GM12878 (cell line): ENCODE measurements around the gene SEMA7A. TPM values are rescaled to one million over a fixed set of nuclear protein-coding genes. Genes with fewer than 3 reads are reported as not detected.

Experiments
- ATAC-seq: fragments of 200-7000 bp; cut with Tn5 transposase; 3 replicates; pipeline ENCODE4 v1.9.1; 2020; ENCODE audit warnings: mild to moderate bottlenecking, moderate library complexity
- BruUV-seq: library from RNA; stranded (reverse); fragments of 400-500 nt; replicated peaks from 2 replicates; lab custom pipeline; 2021; lab: Mats Ljungman, UMichigan
- CTCF ChIA-PET: fragments of 300-600 bp; sonication (Branson Sonifier 250); formaldehyde crosslinking; extraction: SDS; loops from one replicate; lab custom pipeline; 2021; ENCODE audit warnings: inconsistent platforms; lab: Yijun Ruan, JAX
- POLR2A ChIA-PET: fragments of 350-600 bp; formaldehyde crosslinking; extraction: SDS; loops from one replicate; lab custom pipeline; 2021; ENCODE audit warnings: inconsistent platforms; lab: Charles Lee
- RAD21 ChIA-PET: fragments of 300-600 bp; sonication (Branson Sonifier 250); formaldehyde crosslinking; loops from one replicate; lab custom pipeline; 2023; ENCODE audit warnings: antibody characterized with exemption; ENCODE audit not compliant: unreplicated experiment; lab: Charles Lee
- SMC1A ChIA-PET: fragments of 300-600 bp; sonication (Branson Sonifier 250); formaldehyde crosslinking; loops from one replicate; lab custom pipeline; 2023; ENCODE audit not compliant: unreplicated experiment, uncharacterized antibody; lab: Charles Lee
- DNase-seq: peaks from one replicate; pipeline ENCODE4 v3.0.0-alpha.2; 2011; ENCODE audit warnings: low read depth, low spot score
- FAIRE-seq: peaks from 3 replicates; lab custom pipeline; 2011; peaks lifted over from hg19 to GRCh38; lab: Jason Lieb, UNC
- H2AFZ ChIP-seq: 2 replicates; pipeline ENCODE4 v1.6.0; 2011; ENCODE audit warnings: low read depth, low read length, control low read depth; ENCODE audit not compliant: control insufficient read depth
- H3K27ac ChIP-seq: 2 replicates; pipeline ENCODE4 v1.5.1; 2011; ENCODE audit warnings: control low read depth; ENCODE audit not compliant: control insufficient read depth, insufficient read depth
- H3K27me3 ChIP-seq, 2 experiments: replicated peaks in 1 of 2; 2 replicates each; pipeline versions ENCODE4 v1.6.0 to v1.6.1; 2011; ENCODE audit warnings: low read length in 1 of 2; ENCODE audit not compliant: control insufficient read depth in 2 of 2, insufficient read depth in 2 of 2
- H3K36me3 ChIP-seq, 2 experiments: 2 replicates each; pipeline ENCODE4 v1.5.1; 2011; ENCODE audit warnings: low read length in 1 of 2; ENCODE audit not compliant: control insufficient read depth in 2 of 2, insufficient read depth in 2 of 2
- H3K4me1 ChIP-seq: 2 replicates; pipeline ENCODE4 v1.6.1; 2011; ENCODE audit warnings: mild to moderate bottlenecking, low read length, moderate library complexity, mixed read lengths; ENCODE audit not compliant: control insufficient read depth, insufficient read depth
- H3K4me2 ChIP-seq: 2 replicates; pipeline ENCODE4 v1.6.0; 2011; ENCODE audit warnings: control low read depth; ENCODE audit not compliant: control insufficient read depth, insufficient read depth
- H3K4me3 ChIP-seq: fragments of 200-600 bp; sonication (generic); 2 replicates; pipeline ENCODE4 v1.5.1; 2016
- H3K79me2 ChIP-seq: 2 replicates; pipeline ENCODE4 v1.6.0; 2011; ENCODE audit warnings: low read length; ENCODE audit not compliant: control insufficient read depth, insufficient read depth
- H3K9ac ChIP-seq: 2 replicates; pipeline ENCODE4 v1.8.0; 2011; ENCODE audit warnings: low read length, control low read depth, mixed read lengths; ENCODE audit not compliant: control insufficient read depth, insufficient read depth
- H3K9me3 ChIP-seq: replicated peaks from 3 replicates; pipeline ENCODE4 v1.5.1; 2011; ENCODE audit warnings: mild to moderate bottlenecking, low read length; ENCODE audit not compliant: control insufficient read depth, insufficient read depth
- H4K20me1 ChIP-seq: 2 replicates; pipeline ENCODE4 v1.6.0; 2011; ENCODE audit not compliant: control insufficient read depth, insufficient read depth
- ATF7 ChIP-seq: fragments of 450-650 bp; IDR thresholded peaks from 2 replicates; pipeline ENCODE4 v1.6.1; 2016; ENCODE audit warnings: low read depth, mild to moderate bottlenecking
- HDAC6 ChIP-seq: fragments of 200-600 bp; sonication (generic); IDR thresholded peaks from one replicate; pipeline ENCODE4 v1.8.0; 2017; ENCODE audit warnings: antibody characterized with exemption; ENCODE audit not compliant: unreplicated experiment
- RAD21 ChIP-seq: IDR thresholded peaks from 2 replicates; pipeline ENCODE4 v1.6.1; 2011; ENCODE audit warnings: mild to moderate bottlenecking, low read depth, low read length, moderate library complexity; ENCODE audit not compliant: insufficient read depth
- RBBP5 ChIP-seq: fragments of 200-600 bp; sonication (generic); conservative IDR thresholded peaks from 2 replicates; pipeline ENCODE4 v1.6.1; 2016
- RCOR1 ChIP-seq: conservative IDR thresholded peaks from 2 replicates; pipeline ENCODE4 v1.6.1; 2012; ENCODE audit warnings: low read depth, low read length, improper control_type of control experiment
- RELA ChIP-seq: fragments of 450-650 bp; IDR thresholded peaks from 2 replicates; pipeline ENCODE4 v1.8.0; 2014; ENCODE audit warnings: borderline replicate concordance; ENCODE audit not compliant: partially characterized antibody
- SIN3A ChIP-seq: IDR thresholded peaks from 2 replicates; pipeline ENCODE4 v1.6.1; 2012; ENCODE audit warnings: low read depth, low read length, improper control_type of control experiment
- SIX5 ChIP-seq: IDR thresholded peaks from 2 replicates; pipeline ENCODE4 v1.6.1; 2011; ENCODE audit warnings: mild to moderate bottlenecking, low read depth, low read length, moderate library complexity; ENCODE audit not compliant: severe bottlenecking
- SRF ChIP-seq, 2 experiments: IDR thresholded peaks; 2 replicates each; pipeline ENCODE4 v1.6.1; 2011; ENCODE audit warnings: low read depth in 2 of 2, low read length in 2 of 2, mild to moderate bottlenecking in 1 of 2, moderate library complexity in 1 of 2
- SUZ12 ChIP-seq: fragments of 200-600 bp; sonication (generic); IDR thresholded peaks from one replicate; pipeline ENCODE4 v1.6.1; 2018; ENCODE audit warnings: antibody characterized with exemption, mild to moderate bottlenecking; ENCODE audit not compliant: unreplicated experiment
- WRNIP1 ChIP-seq: IDR thresholded peaks from 2 replicates; pipeline ENCODE4 v1.6.1; 2011; ENCODE audit warnings: low read depth, low read length, improper control_type of control experiment, borderline replicate concordance
- YY1 ChIP-seq: IDR thresholded peaks from 2 replicates; pipeline ENCODE4 v1.6.1; 2011; ENCODE audit warnings: low read depth, mild to moderate bottlenecking, low read length
- ZNF24 ChIP-seq: fragments of 450-650 bp; IDR thresholded peaks from 2 replicates; pipeline ENCODE4 v1.6.1; 2017; ENCODE audit warnings: antibody characterized with exemption, mild to moderate bottlenecking
- WGBS: methylation state at CpG from one replicate; pipeline ENCODE4 v1.1.6; 2016; ENCODE audit warnings: low lambda C conversion rate; ENCODE audit not compliant: insufficient replicate concordance, insufficient coverage; ENCODE audit errors: missing lambda C conversion rate; 5-methylcytosine and 5-hydroxymethylcytosine counted together
- in situ Hi-C: fragments of 300-500 bp; cut with MboI; formaldehyde crosslinking; loops from 9 replicates; pipeline ENCODE4 v1.14.3; 2018; ENCODE audit warnings: mixed read lengths
- intact Hi-C: fragments of 100-400 bp; cut with micrococcal nuclease; formaldehyde crosslinking; loops from one replicate; pipeline ENCODE4 v1.14.2; 2022; ENCODE audit not compliant: unreplicated experiment
- polyA plus RNA-seq, 11 experiments: library from polyadenylated mRNA; depleted of rRNA in 4 of 11; unstranded in 6 of 11; stranded (reverse) in 5 of 11; fragments of >200 nt; fragmentation: Nextera tagmentation in 4 of 11; fragmentation: Illumina TruSeq in 1 of 11; extraction: Ambion mirVana in 4 of 11; extraction: Trizol in 1 of 11; gene quantifications; 1 replicate in 1 of 11; 2 replicates in 10 of 11; pipeline versions ENCODE4 v1.2.1 to v1.2.3, GENCODE V29; 2011 to 2016; ENCODE audit warnings: inconsistent platforms in 2 of 11, missing spikeins in 2 of 11, low read depth in 1 of 11
- total RNA-seq, 4 experiments: library from RNA; depleted of rRNA in 3 of 4; stranded (reverse); fragments of >200 nt in 3 of 4; fragmentation: Illumina TruSeq in 1 of 4; extraction: Trizol in 1 of 4; gene quantifications; 2 replicates each; pipeline versions ENCODE4 v1.2.1 to v1.2.3, GENCODE V29; 2013 to 2021
- TF ChIP-seq, protein P1 (sequence below): fragments of 450-650 bp; IDR thresholded peaks from 2 replicates; pipeline ENCODE4 v1.6.1; 2017; ENCODE audit warnings: antibody characterized with exemption, mild to moderate bottlenecking, moderate library complexity
- TF ChIP-seq, protein P2 (sequence below): fragments of 150-350 bp; IDR thresholded peaks from 2 replicates; pipeline ENCODE4 v1.6.1; 2014; ENCODE audit warnings: mild to moderate bottlenecking, low read depth, low read length
- TF ChIP-seq, protein P3 (sequence below): fragments of 450-650 bp; formaldehyde crosslinking; IDR thresholded peaks from 2 replicates; pipeline ENCODE4 v1.5.0; 2022; ENCODE audit warnings: mild to moderate bottlenecking, missing genetic modification characterization

The SEMA7A gene
- total and polyA plus RNA-seq, 10 of the 15 experiments (the other 5 are each of a cell fraction or from before 2014, with no cell fraction given): 0.08 to 112 (median 53.5) TPM

DNA sequence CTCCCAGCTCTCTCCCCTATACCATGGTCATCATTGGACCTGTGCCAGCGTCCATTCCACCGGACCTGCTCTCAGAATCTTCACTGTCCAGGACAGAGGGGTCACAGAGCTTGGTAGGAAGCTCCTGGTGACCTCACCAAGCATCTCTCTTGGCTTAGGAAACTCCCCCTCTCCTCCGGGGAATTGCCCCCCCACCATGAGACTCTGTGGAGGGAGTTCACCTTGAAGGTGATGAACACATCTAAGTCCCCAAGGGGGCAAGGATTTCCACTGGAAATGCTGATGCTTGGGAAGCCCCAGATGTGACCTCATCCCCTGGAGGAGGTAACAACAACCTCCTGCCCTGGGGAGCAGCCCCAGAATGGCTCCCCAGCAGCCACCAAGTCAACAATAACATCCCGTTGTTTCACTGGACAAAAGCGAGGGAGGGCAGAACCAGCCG, 3.2 kb downstream of the SEMA7A start:
- no peak for DNase-seq
- in situ Hi-C loops: no loop called here
- intact Hi-C loops: loop anchor here (2.0 to 5.0 kb wide), 3 partner anchors 34 to 187 kb away; partner anchors contain the start of genes ARID3B and CLK3
- TF ChIP-seq, protein P1, sequence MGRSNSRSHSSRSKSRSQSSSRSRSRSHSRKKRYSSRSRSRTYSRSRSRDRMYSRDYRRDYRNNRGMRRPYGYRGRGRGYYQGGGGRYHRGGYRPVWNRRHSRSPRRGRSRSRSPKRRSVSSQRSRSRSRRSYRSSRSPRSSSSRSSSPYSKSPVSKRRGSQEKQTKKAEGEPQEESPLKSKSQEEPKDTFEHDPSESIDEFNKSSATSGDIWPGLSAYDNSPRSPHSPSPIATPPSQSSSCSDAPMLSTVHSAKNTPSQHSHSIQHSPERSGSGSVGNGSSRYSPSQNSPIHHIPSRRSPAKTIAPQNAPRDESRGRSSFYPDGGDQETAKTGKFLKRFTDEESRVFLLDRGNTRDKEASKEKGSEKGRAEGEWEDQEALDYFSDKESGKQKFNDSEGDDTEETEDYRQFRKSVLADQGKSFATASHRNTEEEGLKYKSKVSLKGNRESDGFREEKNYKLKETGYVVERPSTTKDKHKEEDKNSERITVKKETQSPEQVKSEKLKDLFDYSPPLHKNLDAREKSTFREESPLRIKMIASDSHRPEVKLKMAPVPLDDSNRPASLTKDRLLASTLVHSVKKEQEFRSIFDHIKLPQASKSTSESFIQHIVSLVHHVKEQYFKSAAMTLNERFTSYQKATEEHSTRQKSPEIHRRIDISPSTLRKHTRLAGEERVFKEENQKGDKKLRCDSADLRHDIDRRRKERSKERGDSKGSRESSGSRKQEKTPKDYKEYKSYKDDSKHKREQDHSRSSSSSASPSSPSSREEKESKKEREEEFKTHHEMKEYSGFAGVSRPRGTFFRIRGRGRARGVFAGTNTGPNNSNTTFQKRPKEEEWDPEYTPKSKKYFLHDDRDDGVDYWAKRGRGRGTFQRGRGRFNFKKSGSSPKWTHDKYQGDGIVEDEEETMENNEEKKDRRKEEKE: no peak
- TF ChIP-seq, protein P2, sequence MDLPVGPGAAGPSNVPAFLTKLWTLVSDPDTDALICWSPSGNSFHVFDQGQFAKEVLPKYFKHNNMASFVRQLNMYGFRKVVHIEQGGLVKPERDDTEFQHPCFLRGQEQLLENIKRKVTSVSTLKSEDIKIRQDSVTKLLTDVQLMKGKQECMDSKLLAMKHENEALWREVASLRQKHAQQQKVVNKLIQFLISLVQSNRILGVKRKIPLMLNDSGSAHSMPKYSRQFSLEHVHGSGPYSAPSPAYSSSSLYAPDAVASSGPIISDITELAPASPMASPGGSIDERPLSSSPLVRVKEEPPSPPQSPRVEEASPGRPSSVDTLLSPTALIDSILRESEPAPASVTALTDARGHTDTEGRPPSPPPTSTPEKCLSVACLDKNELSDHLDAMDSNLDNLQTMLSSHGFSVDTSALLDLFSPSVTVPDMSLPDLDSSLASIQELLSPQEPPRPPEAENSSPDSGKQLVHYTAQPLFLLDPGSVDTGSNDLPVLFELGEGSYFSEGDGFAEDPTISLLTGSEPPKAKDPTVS: no peak
- TF ChIP-seq, protein P3, sequence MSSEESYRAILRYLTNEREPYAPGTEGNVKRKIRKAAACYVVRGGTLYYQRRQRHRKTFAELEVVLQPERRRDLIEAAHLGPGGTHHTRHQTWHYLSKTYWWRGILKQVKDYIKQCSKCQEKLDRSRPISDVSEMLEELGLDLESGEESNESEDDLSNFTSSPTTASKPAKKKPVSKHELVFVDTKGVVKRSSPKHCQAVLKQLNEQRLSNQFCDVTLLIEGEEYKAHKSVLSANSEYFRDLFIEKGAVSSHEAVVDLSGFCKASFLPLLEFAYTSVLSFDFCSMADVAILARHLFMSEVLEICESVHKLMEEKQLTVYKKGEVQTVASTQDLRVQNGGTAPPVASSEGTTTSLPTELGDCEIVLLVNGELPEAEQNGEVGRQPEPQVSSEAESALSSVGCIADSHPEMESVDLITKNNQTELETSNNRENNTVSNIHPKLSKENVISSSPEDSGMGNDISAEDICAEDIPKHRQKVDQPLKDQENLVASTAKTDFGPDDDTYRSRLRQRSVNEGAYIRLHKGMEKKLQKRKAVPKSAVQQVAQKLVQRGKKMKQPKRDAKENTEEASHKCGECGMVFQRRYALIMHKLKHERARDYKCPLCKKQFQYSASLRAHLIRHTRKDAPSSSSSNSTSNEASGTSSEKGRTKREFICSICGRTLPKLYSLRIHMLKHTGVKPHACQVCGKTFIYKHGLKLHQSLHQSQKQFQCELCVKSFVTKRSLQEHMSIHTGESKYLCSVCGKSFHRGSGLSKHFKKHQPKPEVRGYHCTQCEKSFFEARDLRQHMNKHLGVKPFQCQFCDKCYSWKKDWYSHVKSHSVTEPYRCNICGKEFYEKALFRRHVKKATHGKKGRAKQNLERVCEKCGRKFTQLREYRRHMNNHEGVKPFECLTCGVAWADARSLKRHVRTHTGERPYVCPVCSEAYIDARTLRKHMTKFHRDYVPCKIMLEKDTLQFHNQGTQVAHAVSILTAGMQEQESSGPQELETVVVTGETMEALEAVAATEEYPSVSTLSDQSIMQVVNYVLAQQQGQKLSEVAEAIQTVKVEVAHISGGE (CRISPR knock-in tag): no peak
- TF ChIP-seq SUZ12: no peak
- TF ChIP-seq RBBP5: no peak
- no peak for TF ChIP-seq RELA
- TF ChIP-seq SIN3A: peak; percentile 68; the same call in 1 of the 2 replicates
- TF ChIP-seq RAD21: no peak
- TF ChIP-seq WRNIP1: 0 out of 2 replicates have a peak, but pooled peaks have one; percentile 16
- TF ChIP-seq HDAC6: no peak
- TF ChIP-seq SRF (IDR thresholded peaks at IDR 0.05; ENCODE audit: low read depth in 2 of 2, low read length in 2 of 2): no peak
- TF ChIP-seq YY1: 0 out of 2 replicates have a peak, but pooled peaks have one; percentile 15
- TF ChIP-seq SIX5: no peak
- TF ChIP-seq ATF7: peak; percentile 79
- no peak for TF ChIP-seq ZNF24
- TF ChIP-seq RCOR1: no peak

More for the DNA sequence above, 3.2 kb downstream of the SEMA7A start:
- Histone ChIP-seq H3K79me2 (peaks cover 92% of the 10 kb centered on the region), H3K36me3 (peaks cover 13 to 16% of the 10 kb centered on the region in 2 experiments; a peak in 3 of 4 replicates), H3K27me3 (no peaks in the 10 kb centered on the region), H3K4me2 (peak overlapping the region; percentile 97), H3K4me1 (peaks cover 51% of the 10 kb centered on the region), H3K9ac (peak overlapping the region; percentile 76), H2AFZ (no peak overlapping the region), H3K9me3 (no peaks in the 10 kb centered on the region), H3K4me3 (peak overlapping the region; percentile 98), H4K20me1 (peaks cover 22% of the 10 kb centered on the region), H3K27ac (peak overlapping the region; percentile 84)
- 0% methylated on average over 6 of the region's 6 CpGs for WGBS
- no TSS peak for BruUV-seq
- FAIRE-seq (no peak), ATAC-seq (no peak; the same call in 1 of the 3 replicates)
- SMC1A ChIA-PET: interaction anchor here (0.9 to 25.4 kb wide), 6 partner anchors 19 to 49 kb away, joined by 3 to 544 read pairs (median 28); no protein-coding TSS in a partner anchor
- CTCF ChIA-PET: interaction anchor here (1.9 to 22.3 kb wide), 6 partner anchors 9 to 115 kb away, joined by 6 to 655 read pairs (median 32); partner anchors contain the start of genes CYP11A1 and UBL7
- RAD21 ChIA-PET: interaction anchor here (0.6 to 24.4 kb wide), 8 partner anchors 10 to 363 kb away, joined by 3 to 496 read pairs (median 6); partner anchors contain the start of gene UBL7
- POLR2A ChIA-PET: interaction anchor here (0.6 to 16.6 kb wide), 11 partner anchors 8 to 116 kb away, joined by 3 to 325 read pairs (median 5); partner anchors contain the start of gene UBL7
